Activated CD8-positive, alpha-beta T cell treated with anti-CD3 and anti-CD28 coated beads, Interleukin-2, amount 10 ng/mL, durations not matched to agents 7 days and 5 days (primary cell): Measurements from ENCODE around the gene SAMD11. TPM values are rescaled to one million over a fixed set of nuclear protein-coding genes. Genes with fewer than 3 reads are reported as not detected.

Experiments
- ATAC-seq: fragments of 150-1000 bp; cut with Tn5 transposase; one replicate; pipeline ENCODE4 v1.10.0; 2021; ENCODE audit warnings: moderate library complexity
- CTCF ChIA-PET: fragments of 350-600 bp; sonication (Branson Sonifier 250); formaldehyde crosslinking; loops from one replicate; lab custom pipeline; 2021; ENCODE audit warnings: antibody characterized with exemption; lab: Charles Lee
- POLR2A ChIA-PET: fragments of 350-600 bp; sonication (Branson Sonifier 250); formaldehyde crosslinking; loops from one replicate; lab custom pipeline; 2021; ENCODE audit warnings: antibody characterized with exemption; lab: Charles Lee
- DNase-seq: peaks from one replicate; pipeline ENCODE4 v3.0.0-alpha.2; 2020
- H3K27ac Mint-ChIP-seq: one replicate; pipeline ENCODE4 v1.8.0; 2021; ENCODE audit warnings: mild to moderate bottlenecking, mixed read lengths
- H3K27me3 Mint-ChIP-seq: one replicate; pipeline ENCODE4 v1.8.0; 2021; ENCODE audit warnings: low read depth, mixed read lengths
- H3K36me3 Mint-ChIP-seq: one replicate; pipeline ENCODE4 v1.8.0; 2021; ENCODE audit warnings: low read depth, mixed read lengths
- H3K4me1 Mint-ChIP-seq: one replicate; pipeline ENCODE4 v1.8.0; 2021; ENCODE audit warnings: low read depth, mixed read lengths
- H3K4me3 Mint-ChIP-seq: one replicate; pipeline ENCODE4 v1.8.0; 2021; ENCODE audit warnings: mild to moderate bottlenecking, mixed read lengths
- H3K9me3 Mint-ChIP-seq: one replicate; pipeline ENCODE4 v1.8.0; 2022; ENCODE audit warnings: mixed read lengths; ENCODE audit not compliant: insufficient read depth
- total RNA-seq, 2 experiments: library from RNA; stranded (reverse); gene quantifications; one replicate each; pipeline ENCODE4 v1.2.3, GENCODE V29; 2021

Gene SAMD11
- total RNA-seq, 2 experiments from 2014 or later, result not detected

DNA sequence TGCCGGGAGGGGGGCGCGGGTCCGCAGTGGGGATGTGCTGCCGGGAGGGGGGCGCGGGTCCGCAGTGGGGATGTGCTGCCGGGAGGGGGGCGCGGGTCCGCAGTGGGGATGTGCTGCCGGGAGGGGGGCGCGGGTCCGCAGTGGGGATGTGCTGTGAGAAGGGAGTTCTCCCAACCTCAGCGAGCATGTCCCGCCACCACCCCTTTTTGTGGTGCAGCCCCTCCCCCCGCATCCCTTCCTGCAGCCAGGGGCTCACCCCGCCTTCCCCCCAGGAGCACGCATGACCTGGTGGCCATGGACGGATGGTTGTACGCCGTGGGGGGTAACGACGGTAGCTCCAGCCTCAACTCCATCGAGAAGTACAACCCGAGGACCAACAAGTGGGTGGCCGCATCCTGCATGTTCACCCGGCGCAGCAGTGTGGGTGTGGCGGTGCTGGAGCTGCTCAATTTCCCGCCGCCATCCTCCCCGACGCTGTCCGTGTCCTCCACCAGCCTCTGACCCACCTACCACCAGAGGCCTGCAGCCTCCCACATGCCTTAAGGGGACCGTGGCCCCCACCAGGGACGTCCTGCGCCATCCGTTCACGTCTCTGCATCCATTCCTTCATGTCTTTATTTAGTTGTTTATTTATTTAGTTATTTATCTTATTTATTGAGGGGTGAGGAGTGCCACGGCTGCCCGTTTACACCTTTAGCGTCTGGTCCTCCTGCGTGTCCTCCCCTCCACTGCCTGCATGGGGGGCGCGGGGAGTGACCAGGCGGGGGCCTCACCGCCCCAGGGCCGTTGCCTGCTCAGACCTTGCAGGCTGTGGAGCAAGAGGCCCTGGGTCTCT lies 41.2 kb downstream of the SAMD11 start:
- no peak overlapping the region for H3K4me3 Mint-ChIP-seq
- no peaks in the 10 kb centered on the region for H3K9me3 Mint-ChIP-seq
- no peak for ATAC-seq
- peaks cover 3% of the 10 kb centered on the region for H3K36me3 Mint-ChIP-seq
- peaks cover 18% of the 10 kb centered on the region for H3K4me1 Mint-ChIP-seq
- H3K27me3 Mint-ChIP-seq, result peaks cover 14% of the 10 kb centered on the region
- CTCF ChIA-PET, result no interaction called here
- no peak for DNase-seq
- H3K27ac Mint-ChIP-seq, result no peak overlapping the region
- POLR2A ChIA-PET, result no interaction called here

DNA sequence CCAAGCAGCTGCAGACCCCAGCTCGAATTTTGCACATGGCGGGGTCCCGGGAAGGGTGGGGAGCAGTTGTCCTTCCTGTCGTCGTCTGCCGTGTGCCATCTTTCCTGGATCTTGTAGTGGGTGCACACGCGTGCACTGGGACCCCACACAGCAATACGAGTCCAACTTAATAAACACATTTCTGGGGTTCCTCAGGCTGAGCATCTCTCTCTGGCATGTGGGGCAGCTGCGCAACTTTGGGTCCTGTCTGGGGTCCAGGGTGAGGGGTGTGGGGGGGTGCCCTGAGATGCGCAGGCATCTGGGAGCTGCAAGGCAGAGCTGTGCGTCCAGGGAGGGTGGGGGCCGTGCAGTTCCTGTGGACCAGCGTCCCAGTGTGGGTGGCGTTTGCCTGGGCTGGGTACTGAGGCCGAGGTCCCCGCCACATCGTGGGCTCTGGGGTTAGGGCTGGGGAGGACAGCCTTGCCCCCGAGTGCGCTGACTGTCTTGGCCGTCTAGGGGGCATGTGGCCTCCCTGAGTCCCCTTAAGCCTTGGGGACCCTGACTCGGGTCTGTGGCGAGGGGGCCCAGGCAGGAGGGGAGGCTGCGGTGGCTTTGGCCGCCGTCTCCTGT lies 41.9 kb downstream of the SAMD11 start:
- Mint-ChIP-seq H3K4me1 (peaks cover 15% of the 10 kb centered on the region), H3K27ac (peak overlapping the region; percentile 71), H3K4me3 (peak overlapping the region; percentile 63), H3K27me3 (peaks cover 14% of the 10 kb centered on the region), H3K9me3 (no peaks in the 10 kb centered on the region), H3K36me3 (peaks cover 3% of the 10 kb centered on the region)
- POLR2A ChIA-PET, result no interaction called here
- ATAC-seq, result no peak
- CTCF ChIA-PET, result no interaction called here
- DNase-seq, result no peak

DNA sequence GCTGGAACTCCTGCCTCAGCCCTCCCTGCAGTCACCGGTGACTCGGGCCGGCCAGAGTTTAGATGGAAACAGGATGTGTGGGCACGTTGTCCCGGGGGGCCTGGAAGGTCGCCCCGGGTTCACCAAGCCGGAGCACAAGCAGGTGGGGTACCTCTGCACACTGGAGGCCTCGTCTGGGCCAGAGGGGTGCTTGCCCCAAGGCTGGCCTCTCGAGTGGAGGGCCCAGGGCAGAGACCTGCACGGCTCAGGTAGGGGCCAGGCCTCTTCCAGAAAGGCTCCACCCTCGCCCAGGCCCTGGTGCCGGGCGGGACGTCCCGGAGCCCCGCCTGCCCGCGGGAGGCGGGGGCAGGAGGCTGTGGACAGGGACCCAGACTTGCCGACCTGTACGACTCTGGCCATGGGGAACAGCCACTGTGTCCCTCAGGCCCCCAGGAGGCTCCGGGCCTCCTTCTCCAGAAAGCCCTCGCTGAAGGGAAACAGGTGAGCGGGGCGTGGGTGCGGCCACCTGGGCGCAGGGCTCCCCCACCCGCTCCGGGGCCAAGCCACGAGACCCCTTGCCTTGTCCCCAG lies 42.5 kb downstream of the SAMD11 start, which contains the start of gene PLEKHN1:
PLEKHN1 (plus strand) TSS at position 348 of the 569 bp plus-strand sequence; CDS start at position 398, 50 bp downstream.
- peak; percentile 55 for ATAC-seq
- peak within 1 kb of the TSS; percentile 90 for H3K27ac Mint-ChIP-seq
- CTCF ChIA-PET, result interaction anchor here (0.8 to 1.5 kb wide), 6 partner anchors 10 to 53 kb away, joined by 3 to 5 read pairs (median 4); no protein-coding TSS in a partner anchor
- H3K9me3 Mint-ChIP-seq, result no peaks in the 10 kb centered on the region
- peak; percentile 53 for DNase-seq
- peaks cover 14% of the 10 kb centered on the region for H3K27me3 Mint-ChIP-seq
- H3K4me1 Mint-ChIP-seq, result peaks cover 15% of the 10 kb centered on the region
- peaks cover 3% of the 10 kb centered on the region for H3K36me3 Mint-ChIP-seq
- POLR2A ChIA-PET, result interaction anchor here (1.0 to 1.2 kb wide), 2 partner anchors 8 to 10 kb away, joined by 3 to 4 read pairs; partner anchors contain the start of gene NOC2L
- peak within 1 kb of the TSS; percentile 81 for H3K4me3 Mint-ChIP-seq

DNA sequence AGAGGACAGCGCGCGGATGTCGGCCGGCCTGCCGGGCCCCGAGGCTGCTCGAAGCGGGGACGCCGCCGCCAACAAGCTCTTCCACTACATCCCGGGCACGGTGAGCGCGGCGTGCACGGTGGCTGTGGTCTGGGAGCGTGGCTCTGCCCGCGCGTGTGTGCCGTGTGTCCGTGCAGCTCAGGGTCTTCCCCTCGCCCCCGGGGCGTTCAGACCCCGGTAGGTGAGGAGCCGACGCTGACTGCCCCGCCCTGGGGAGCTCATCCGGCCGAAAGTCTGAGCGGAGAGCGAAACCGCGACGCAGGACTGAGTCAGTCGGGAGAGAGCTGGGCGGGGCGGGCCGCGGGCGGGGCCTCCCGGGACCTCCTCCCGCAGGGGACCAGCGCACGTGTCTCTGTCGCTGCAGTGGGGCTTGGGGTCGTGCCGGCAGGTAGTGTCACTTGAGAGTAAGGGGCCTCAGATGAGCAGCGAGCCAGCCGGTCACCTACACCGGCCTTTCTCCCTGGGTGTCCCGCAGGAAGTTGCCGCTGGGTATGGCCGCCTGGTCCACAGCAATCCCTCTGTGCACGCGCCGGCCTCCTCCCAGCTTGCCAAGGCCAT lies 43.1 kb downstream of the SAMD11 start:
- POLR2A ChIA-PET, result interaction anchor here (1.0 to 1.2 kb wide), 2 partner anchors 8 to 9 kb away, joined by 3 to 4 read pairs; partner anchors contain the start of gene NOC2L
- peaks cover 15% of the 10 kb centered on the region for H3K4me1 Mint-ChIP-seq
- H3K36me3 Mint-ChIP-seq, result peaks cover 3% of the 10 kb centered on the region
- no peaks in the 10 kb centered on the region for H3K9me3 Mint-ChIP-seq
- ATAC-seq, result peak; percentile 89
- peak; percentile 89 for DNase-seq
- peak overlapping the region; percentile 81 for H3K4me3 Mint-ChIP-seq
- peaks cover 14% of the 10 kb centered on the region for H3K27me3 Mint-ChIP-seq
- CTCF ChIA-PET, result interaction anchor here (0.8 to 1.5 kb wide), 6 partner anchors 9 to 52 kb away, joined by 3 to 5 read pairs (median 4); no protein-coding TSS in a partner anchor
- peak overlapping the region; percentile 90 for H3K27ac Mint-ChIP-seq

DNA sequence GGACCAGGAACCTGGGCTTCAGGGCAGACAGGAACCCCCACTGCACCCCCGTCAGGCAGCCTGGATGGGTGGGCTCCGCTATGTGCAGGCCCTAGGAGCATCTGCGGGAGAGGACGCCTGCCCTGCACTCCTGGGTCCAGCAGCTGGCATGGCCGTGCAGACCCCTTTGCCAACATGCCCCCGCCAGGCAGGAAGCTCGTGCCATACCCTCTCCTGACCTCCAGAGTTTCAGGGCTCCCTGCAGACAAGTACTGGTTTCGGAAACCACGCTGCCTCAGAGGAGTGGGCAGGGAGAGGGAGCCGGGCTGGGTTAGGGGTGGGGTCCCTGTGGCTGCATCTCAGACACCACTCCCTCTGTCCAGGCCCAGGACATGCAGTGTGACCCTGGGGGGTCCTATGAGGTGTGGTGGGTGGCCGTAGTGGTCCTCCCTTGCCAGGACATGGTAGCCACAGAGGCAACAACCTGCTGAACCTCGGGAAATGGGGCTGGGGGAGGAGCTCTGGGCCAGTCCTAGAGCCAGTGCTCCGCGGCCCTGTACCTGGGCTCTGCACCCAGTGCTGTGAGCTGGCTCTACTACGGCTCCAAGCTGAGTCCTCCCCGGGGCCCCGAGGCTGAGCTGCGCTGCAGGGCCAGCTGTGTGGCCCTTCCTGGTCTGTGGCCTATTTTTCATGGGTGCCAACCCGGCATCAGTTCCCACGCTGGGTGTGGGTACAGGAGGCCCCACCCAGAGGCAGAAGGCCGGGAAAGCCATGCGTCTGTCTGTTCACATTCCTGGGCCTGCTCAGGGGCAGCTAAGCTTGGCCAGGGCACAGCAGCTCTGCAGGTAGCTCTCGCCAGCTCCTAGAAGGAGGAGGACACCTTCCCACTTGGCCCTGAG lies 44.0 kb downstream of the SAMD11 start:
- Mint-ChIP-seq H3K36me3 (peaks cover 3% of the 10 kb centered on the region), H3K27me3 (peaks cover 14% of the 10 kb centered on the region), H3K4me1 (peaks cover 13% of the 10 kb centered on the region), H3K4me3 (no peak overlapping the region), H3K9me3 (no peaks in the 10 kb centered on the region), H3K27ac (no peak overlapping the region)
- ChIA-PET CTCF (interaction anchor here (0.7 to 1.5 kb wide), 3 partner anchors 8 to 17 kb away, joined by 3 to 5 read pairs (median 4); no protein-coding TSS in a partner anchor), POLR2A (interaction anchor here (0.6 to 1.2 kb wide), 2 partner anchors 9 to 337 kb away, joined by 3 read pairs; partner anchors contain the start of gene NOC2L)
- no peak for ATAC-seq
- DNase-seq, result no peak

DNA sequence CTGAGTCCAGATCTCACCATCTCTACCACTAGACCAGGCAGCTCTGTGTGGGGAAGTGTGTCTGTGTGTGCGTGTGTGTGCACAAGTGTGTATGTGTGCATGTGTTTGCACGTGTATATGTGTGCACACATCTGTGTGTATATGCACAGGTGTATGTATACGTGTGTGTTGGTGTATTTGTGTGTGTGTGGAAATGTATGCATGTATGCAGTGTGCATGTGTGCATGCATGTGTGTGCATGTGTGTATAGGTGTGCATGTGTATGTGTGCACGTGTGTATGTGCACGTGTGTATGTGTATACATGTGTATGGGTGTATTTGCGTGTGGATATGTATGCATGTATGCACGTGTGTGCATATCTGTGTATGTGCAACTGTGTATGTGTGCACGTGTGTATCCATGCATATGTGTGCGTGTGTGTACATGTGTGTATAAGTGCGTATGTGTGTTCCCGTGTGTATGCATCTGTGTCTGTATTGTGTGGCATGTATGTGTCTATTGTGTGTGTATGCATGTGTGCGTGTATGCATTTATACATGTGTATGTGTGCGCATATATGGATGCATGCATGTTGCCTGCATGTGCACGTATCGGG lies 45.6 kb downstream of the SAMD11 start:
- Mint-ChIP-seq H3K4me3 (no peak overlapping the region), H3K9me3 (no peaks in the 10 kb centered on the region), H3K27ac (no peak overlapping the region), H3K36me3 (no peaks in the 10 kb centered on the region), H3K27me3 (peaks cover 14% of the 10 kb centered on the region), H3K4me1 (peaks cover 13% of the 10 kb centered on the region)
- ATAC-seq, result no peak
- ChIA-PET POLR2A (no interaction called here), CTCF (interaction anchor here (1.7 kb wide), 1 partner anchor 33 kb away, joined by 4 read pairs; no protein-coding TSS in a partner anchor)
- no peak for DNase-seq

DNA sequence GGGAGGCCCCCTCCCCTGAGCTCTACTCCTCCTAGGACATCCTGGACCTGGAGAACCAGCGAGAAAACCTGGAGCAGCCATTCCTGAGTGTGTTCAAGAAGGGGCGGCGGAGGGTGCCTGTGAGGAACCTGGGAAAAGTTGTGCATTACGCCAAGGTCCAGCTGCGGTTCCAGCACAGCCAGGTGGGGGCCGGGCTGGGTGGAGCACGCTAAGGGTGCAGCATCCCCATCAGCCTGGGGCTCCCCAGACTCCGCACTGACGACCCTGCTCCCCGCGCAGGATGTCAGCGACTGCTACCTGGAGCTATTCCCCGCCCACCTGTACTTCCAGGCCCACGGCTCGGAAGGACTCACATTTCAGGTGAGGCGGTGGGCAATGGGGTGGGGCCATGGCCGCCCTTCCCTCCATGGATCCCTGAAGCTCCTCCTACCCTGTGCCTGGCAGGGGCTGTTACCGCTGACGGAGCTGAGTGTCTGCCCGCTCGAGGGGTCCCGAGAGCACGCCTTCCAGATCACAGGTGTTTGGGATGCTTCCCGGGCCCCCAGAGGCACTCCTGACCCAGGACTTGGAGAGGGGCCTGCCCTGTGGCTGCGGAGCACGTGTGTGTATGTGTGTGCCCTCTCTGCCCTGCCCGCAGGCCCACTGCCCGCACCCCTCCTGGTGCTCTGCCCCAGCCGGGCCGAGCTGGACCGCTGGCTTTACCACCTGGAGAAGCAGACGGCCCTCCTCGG lies 46.7 kb downstream of the SAMD11 start:
- CTCF ChIA-PET, result interaction anchor here (1.7 kb wide), 1 partner anchor 32 kb away, joined by 4 read pairs; no protein-coding TSS in a partner anchor

DNA sequence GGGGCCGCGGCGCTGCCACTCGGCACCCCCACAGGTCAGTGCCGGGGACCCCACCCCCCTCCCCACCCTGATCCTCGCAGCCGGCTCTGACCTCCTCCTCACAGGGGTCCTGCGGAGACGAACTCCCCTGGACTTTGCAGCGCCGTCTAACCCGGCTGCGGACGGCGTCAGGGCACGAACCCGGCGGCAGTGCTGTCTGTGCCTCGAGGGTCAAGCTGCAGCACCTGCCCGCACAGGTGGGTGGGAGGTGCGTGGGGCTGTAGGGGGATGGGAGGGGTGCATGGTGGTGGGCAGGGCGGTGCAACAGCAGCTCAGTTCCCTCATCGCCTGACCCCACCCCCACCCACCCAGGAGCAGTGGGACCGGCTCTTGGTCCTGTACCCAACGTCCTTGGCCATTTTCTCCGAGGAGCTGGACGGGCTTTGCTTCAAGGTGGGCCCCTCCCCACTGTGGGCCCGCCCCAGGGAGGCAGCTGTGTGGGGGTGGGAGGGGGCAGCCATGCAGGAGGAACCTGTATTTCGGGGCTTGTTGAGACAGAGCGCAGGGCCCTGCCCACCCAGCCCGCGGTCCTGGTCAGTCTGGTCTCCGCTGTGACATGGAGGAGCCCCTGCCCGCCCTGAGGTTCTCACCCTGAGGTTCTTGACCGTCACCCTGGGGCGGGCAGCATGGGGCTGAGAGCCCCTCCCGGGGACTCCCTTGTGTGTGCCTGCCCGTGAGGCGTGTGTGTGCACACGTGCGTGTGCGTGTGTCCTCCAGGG lies 47.4 kb downstream of the SAMD11 start:
- no peak for DNase-seq
- ChIA-PET CTCF (interaction anchor here (1.7 kb wide), 1 partner anchor 31 kb away, joined by 4 read pairs; no protein-coding TSS in a partner anchor), POLR2A (no interaction called here)
- Mint-ChIP-seq H3K36me3 (no peaks in the 10 kb centered on the region), H3K4me1 (peaks cover 10% of the 10 kb centered on the region), H3K4me3 (no peak overlapping the region), H3K9me3 (no peaks in the 10 kb centered on the region), H3K27ac (no peak overlapping the region), H3K27me3 (peaks cover 17% of the 10 kb centered on the region)
- no peak for ATAC-seq

More for the DNA sequence above, 46.7 kb downstream of the SAMD11 start:
- Mint-ChIP-seq H3K4me1 (peaks cover 10% of the 10 kb centered on the region), H3K4me3 (no peak overlapping the region), H3K36me3 (no peaks in the 10 kb centered on the region), H3K27me3 (peaks cover 14% of the 10 kb centered on the region), H3K9me3 (no peaks in the 10 kb centered on the region), H3K27ac (no peak overlapping the region)
- ATAC-seq, result no peak
- no peak for DNase-seq
- POLR2A ChIA-PET, result no interaction called here

DNA sequence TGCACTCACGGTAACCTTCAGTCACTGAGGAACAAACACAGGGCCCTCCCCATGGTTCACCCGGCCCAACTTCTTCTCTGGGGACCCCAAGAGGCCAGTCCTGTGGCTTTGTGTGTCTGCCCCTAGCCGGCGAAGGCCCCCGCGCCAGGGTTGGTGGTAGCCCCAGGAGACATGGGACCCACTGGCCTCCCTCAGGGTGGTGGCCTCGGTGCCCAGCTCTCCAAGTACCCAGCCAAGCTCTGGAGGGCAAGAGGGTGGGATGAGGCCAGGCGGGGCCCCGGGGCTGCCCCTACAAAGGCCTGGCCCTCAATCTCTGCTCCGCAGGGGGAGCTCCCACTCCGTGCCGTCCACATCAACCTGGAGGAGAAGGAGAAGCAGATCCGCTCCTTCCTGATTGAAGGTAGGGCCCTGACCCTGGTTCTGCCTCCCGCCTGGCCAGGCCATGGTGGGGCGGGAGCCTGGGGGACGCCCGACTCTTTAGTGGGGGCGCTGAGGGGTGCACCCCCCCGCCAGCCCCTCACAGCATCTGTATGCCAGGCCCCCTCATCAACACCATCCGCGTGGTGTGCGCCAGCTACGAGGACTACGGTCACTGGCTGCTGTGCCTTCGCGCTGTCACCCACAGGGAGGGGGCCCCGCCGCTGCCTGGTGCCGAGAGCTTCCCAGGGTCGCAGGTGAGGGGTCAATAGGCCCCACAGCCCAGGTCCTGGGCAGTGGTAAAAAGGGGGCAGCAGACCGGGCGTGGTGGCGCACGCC lies 48.2 kb downstream of the SAMD11 start:
- CTCF ChIA-PET, result no interaction called here
- Mint-ChIP-seq H3K9me3 (no peaks in the 10 kb centered on the region), H3K4me3 (no peak overlapping the region), H3K27ac (no peak overlapping the region), H3K4me1 (peaks cover 11% of the 10 kb centered on the region), H3K27me3 (peaks cover 17% of the 10 kb centered on the region), H3K36me3 (no peaks in the 10 kb centered on the region)
- DNase-seq (no peak), ATAC-seq (no peak)
- POLR2A ChIA-PET, result interaction anchor here (0.5 to 0.7 kb wide), 2 partner anchors 219 to 345 kb away, joined by 3 read pairs; no protein-coding TSS in a partner anchor
